ENCODE results near the gene ARHGEF4. TPM values are rescaled to one million over a fixed set of nuclear protein-coding genes. Genes with fewer than 3 reads are reported as not detected.

Gene ARHGEF4
- total RNA-seq, 1 experiment from 2014 or later, result 0.80 TPM

DNA sequence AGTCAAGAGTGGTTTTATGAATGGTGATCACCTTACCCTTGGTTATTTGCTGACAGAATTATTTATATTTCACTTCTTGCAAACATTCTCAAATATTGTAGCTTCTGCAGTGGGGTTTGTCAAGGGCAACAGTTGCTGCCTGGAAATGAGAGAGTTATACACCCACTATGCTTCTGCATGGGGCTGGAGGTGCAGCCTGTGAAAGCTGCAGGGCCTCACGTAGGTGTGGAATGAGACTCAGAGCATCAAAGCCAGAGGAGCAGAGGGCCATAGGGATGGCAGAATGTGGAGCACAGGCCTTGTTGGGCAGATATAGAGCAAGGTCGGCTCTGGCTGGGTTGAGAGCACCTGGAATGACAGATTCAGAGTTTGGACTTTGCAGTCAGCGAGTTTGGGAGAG lies 128.2 kb downstream of the ARHGEF4 start:
- Histone ChIP-seq H3K4me3 (ENCODE audit: low read depth in 2 of 2, low read length in 2 of 2) (no peak overlapping the region), H3K27me3 (ENCODE audit: control insufficient read depth, insufficient read depth, low read length) (no peaks in the 10 kb centered on the region), H3K4me1 (ENCODE audit: control insufficient read depth, insufficient read depth, low read length) (no peaks in the 10 kb centered on the region), H3K36me3 (ENCODE audit: control insufficient read depth, insufficient read depth, low read length) (no peaks in the 10 kb centered on the region), H3K9me3 (ENCODE audit: control insufficient read depth, insufficient read depth, low read depth, low read length) (no peaks in the 10 kb centered on the region), H3K27ac (ENCODE audit: low read length) (no peak overlapping the region)
- POLR2A ChIA-PET, result no interaction called here
- in situ Hi-C loops (cut with HindIII; ENCODE audit: low pct_unique_long_range_greater_than_20kb, low sequenced_read_pairs), result no loop called here
- no peak for TF ChIP-seq SIN3A (IDR thresholded peaks at IDR 0.05; ENCODE audit: borderline replicate concordance, insufficient read depth, low read depth, low read length)
- intact Hi-C loops (cut with micrococcal nuclease; ENCODE audit: unreplicated experiment), result no loop called here
- no peak for ATAC-seq
- CTCF ChIA-PET, result no interaction called here
- no TSS peak for BruUV-seq (replicated peaks)
- no peak for DNase-seq (ENCODE audit: low read depth, low spot score)

DNA sequence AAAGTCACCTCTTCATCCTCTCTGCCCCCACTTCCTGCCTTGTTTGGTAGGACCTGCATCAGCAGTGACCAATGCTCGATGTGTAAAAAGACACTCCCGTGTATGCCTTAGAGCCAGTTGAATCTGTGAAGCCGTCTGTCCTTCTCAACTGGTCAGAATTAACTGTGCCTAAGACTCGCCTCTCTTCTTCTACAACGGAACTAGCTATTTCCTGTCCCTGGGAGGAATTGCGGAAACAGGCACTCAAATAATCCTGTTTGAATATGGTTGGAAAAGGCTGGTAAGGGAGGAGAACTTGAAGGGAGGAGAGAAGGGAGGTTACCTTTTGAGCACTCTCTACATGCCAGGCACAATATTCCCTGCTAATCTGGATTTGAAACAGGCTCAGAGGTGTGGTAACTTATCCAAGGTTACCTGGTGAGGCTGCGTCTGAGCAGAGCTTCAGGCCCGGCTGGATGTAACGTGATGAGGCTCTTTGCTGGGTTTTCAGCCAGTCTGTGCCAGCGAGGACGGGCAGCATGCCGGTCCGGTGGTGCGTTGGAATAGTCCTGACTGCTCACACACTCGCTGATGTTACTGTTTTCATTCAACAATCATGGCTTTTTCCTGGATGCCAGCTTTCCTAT lies 129.5 kb downstream of the ARHGEF4 start:
- ATAC-seq (no peak), DNase-seq (ENCODE audit: low read depth, low spot score) (no peak)
- TF ChIP-seq POLR2AphosphoS5 (IDR thresholded peaks at IDR 0.05; ENCODE audit: low read depth, low read length) (no peak), SIN3A (IDR thresholded peaks at IDR 0.05; ENCODE audit: borderline replicate concordance, insufficient read depth, low read depth, low read length) (no peak), TCF7L2 (IDR thresholded peaks at IDR 0.05; ENCODE audit: low read depth, low read length) (no peak)
- no peaks in the 10 kb centered on the region for H3K36me3 ChIP-seq (ENCODE audit: control insufficient read depth, insufficient read depth, low read length)
- H3K27ac ChIP-seq (ENCODE audit: low read length), result no peak overlapping the region
- POLR2A ChIA-PET, result no interaction called here
- no peaks in the 10 kb centered on the region for H3K4me1 ChIP-seq (ENCODE audit: control insufficient read depth, insufficient read depth, low read length)
- no peak overlapping the region for H3K4me3 ChIP-seq (ENCODE audit: low read depth in 2 of 2, low read length in 2 of 2)
- CTCF ChIA-PET, result no interaction called here
- no peaks in the 10 kb centered on the region for H3K9me3 ChIP-seq (ENCODE audit: control insufficient read depth, insufficient read depth, low read depth, low read length)
- H3K27me3 ChIP-seq (ENCODE audit: control insufficient read depth, insufficient read depth, low read length), result no peaks in the 10 kb centered on the region
- no TSS peak for BruUV-seq (replicated peaks)
- in situ Hi-C loops (cut with HindIII; ENCODE audit: low pct_unique_long_range_greater_than_20kb, low sequenced_read_pairs) (no loop called here), intact Hi-C loops (cut with micrococcal nuclease; ENCODE audit: unreplicated experiment) (no loop called here)

DNA sequence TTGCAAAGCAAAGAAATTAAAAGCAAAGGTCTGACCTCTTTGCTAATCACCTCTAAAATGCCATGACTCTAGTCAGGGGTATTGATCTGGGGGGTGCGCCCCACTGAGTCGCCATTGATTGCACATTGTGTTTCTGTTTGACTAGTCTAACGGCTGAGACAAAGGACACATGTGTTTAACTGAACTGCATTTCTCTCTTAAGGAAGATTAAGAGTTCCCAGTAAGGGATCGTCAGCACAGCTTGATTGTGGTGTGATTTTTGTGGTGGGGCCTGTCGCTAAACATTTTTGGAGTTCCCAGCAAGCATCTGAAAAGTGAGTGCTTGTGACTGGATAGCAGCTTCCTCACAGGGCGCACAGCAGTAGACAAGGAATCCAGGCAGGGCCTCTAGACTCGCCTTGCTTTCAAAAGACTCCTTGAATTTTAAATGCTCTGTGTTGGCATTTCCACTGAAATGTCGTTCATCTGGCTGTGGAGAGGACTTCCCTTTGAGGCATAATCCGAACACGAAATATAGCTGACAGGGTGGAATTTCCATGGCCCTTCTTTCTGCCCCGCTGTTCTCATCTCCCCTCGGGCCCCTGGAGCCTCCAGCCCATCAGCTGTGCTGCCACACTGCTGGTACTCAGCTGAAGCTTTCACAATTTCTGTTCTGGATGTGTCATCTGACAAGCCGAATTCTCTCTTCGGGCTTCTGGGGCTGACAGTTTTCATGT lies 130.2 kb downstream of the ARHGEF4 start:
- ATAC-seq, result no peak
- H3K36me3 ChIP-seq (ENCODE audit: control insufficient read depth, insufficient read depth, low read length), result no peaks in the 10 kb centered on the region
- CTCF ChIA-PET, result no interaction called here

More for the DNA sequence above, 130.2 kb downstream of the ARHGEF4 start:
- POLR2A ChIA-PET, result interaction anchor here (0.6 kb wide), 1 partner anchor 13 kb away, joined by 3 read pairs; no protein-coding TSS in a partner anchor
- Histone ChIP-seq H3K4me1 (ENCODE audit: control insufficient read depth, insufficient read depth, low read length) (no peaks in the 10 kb centered on the region), H3K4me3 (ENCODE audit: low read depth in 2 of 2, low read length in 2 of 2) (no peak overlapping the region), H3K9me3 (ENCODE audit: control insufficient read depth, insufficient read depth, low read depth, low read length) (no peaks in the 10 kb centered on the region), H3K27me3 (ENCODE audit: control insufficient read depth, insufficient read depth, low read length) (no peaks in the 10 kb centered on the region), H3K27ac (ENCODE audit: low read length) (no peak overlapping the region)
- intact Hi-C loops (cut with micrococcal nuclease; ENCODE audit: unreplicated experiment) (no loop called here), in situ Hi-C loops (cut with HindIII; ENCODE audit: low pct_unique_long_range_greater_than_20kb, low sequenced_read_pairs) (no loop called here)
- DNase-seq (ENCODE audit: low read depth, low spot score), result no peak
- TF ChIP-seq POLR2AphosphoS5 (IDR thresholded peaks at IDR 0.05; ENCODE audit: low read depth, low read length) (no peak), SIN3A (IDR thresholded peaks at IDR 0.05; ENCODE audit: borderline replicate concordance, insufficient read depth, low read depth, low read length) (no peak), TCF7L2 (IDR thresholded peaks at IDR 0.05; ENCODE audit: low read depth, low read length) (no peak)
- TF ChIP-seq, protein P1, sequence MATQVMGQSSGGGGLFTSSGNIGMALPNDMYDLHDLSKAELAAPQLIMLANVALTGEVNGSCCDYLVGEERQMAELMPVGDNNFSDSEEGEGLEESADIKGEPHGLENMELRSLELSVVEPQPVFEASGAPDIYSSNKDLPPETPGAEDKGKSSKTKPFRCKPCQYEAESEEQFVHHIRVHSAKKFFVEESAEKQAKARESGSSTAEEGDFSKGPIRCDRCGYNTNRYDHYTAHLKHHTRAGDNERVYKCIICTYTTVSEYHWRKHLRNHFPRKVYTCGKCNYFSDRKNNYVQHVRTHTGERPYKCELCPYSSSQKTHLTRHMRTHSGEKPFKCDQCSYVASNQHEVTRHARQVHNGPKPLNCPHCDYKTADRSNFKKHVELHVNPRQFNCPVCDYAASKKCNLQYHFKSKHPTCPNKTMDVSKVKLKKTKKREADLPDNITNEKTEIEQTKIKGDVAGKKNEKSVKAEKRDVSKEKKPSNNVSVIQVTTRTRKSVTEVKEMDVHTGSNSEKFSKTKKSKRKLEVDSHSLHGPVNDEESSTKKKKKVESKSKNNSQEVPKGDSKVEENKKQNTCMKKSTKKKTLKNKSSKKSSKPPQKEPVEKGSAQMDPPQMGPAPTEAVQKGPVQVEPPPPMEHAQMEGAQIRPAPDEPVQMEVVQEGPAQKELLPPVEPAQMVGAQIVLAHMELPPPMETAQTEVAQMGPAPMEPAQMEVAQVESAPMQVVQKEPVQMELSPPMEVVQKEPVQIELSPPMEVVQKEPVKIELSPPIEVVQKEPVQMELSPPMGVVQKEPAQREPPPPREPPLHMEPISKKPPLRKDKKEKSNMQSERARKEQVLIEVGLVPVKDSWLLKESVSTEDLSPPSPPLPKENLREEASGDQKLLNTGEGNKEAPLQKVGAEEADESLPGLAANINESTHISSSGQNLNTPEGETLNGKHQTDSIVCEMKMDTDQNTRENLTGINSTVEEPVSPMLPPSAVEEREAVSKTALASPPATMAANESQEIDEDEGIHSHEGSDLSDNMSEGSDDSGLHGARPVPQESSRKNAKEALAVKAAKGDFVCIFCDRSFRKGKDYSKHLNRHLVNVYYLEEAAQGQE (IDR thresholded peaks at IDR 0.05; ENCODE audit: insufficient read depth in 1 of 2, low read depth in 2 of 2, low read length in 1 of 2), result no peak
- TF ChIP-seq, protein P2, sequence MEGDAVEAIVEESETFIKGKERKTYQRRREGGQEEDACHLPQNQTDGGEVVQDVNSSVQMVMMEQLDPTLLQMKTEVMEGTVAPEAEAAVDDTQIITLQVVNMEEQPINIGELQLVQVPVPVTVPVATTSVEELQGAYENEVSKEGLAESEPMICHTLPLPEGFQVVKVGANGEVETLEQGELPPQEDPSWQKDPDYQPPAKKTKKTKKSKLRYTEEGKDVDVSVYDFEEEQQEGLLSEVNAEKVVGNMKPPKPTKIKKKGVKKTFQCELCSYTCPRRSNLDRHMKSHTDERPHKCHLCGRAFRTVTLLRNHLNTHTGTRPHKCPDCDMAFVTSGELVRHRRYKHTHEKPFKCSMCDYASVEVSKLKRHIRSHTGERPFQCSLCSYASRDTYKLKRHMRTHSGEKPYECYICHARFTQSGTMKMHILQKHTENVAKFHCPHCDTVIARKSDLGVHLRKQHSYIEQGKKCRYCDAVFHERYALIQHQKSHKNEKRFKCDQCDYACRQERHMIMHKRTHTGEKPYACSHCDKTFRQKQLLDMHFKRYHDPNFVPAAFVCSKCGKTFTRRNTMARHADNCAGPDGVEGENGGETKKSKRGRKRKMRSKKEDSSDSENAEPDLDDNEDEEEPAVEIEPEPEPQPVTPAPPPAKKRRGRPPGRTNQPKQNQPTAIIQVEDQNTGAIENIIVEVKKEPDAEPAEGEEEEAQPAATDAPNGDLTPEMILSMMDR (IDR thresholded peaks at IDR 0.05), result no peak
- BruUV-seq (replicated peaks), result no TSS peak
